Hematopoietic multipotent progenitor cell treated with erythropoietin and hydrocortisone succinate and interleukin-3 and kit ligand, for 6 days (in vitro differentiated cells): ENCODE data around the gene SSH2.
A peak's percentile ranks its signal among the peaks of the same experiment; 100 is the strongest.
"Not testable (repeated sequence)": the region's sequence is repeated elsewhere in the genome, so short reads cannot be mapped to it uniquely, and the experiment has no call there.

Experiments
- DNase-seq: peaks from one replicate; pipeline ENCODE4 v3.0.0-alpha.2; 2015

The SSH2 gene

DNA sequence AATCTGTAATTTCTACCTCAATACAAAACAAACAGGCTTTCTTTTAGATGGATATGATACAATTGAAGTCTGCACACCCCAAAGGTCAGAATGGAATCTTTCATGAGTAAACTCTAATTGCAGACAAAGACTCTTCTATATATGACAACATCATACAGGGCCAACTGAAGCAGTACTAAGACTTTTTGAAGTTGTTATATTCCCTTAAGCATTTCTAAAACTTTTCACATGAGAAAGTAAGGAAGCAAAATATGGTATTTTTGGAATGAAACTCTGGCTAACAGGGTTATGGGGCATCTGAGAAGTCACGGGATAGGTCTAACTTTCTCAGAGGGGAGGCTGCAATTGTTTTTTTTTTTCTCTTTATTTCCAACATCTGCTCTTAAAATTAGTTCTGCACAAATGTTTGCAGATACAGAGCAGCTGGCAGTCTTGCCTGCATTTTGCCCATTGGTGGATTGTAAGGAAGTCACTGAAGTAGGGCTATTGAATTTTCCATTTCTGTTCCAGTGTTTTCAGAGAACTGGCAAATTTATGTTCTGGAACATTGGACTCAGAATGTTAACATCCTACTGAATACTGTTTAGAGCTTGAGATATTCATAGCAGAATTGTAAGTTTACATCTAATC is 59.1 kb downstream of the SSH2 start:
- DNase-seq, result no peak

DNA sequence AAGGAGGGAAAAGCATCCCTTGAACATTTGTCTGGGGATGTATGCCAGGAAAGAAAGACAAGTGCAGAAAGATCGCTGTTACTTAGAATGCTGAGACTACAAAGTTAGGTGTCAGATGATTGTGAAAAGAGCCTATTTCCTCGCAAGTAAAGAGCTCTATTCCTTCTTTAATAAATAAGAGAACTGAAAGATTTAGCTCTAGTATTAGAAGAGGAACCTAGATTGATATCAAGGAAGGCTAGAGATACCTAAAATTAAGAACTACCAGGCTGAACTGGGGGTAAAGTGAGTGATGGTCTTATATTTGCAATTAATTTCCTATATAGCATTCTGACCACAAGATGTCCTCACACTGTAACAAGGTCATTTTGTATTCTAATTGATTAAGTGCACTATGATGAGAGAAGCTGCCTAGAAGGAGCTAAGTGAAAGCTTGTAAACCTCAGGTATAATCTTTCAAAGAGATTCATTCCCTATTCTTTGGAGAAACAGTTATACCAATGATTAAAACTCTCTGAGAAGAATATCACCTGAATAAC is 62.3 kb downstream of the SSH2 start:
- peak; percentile 24 for DNase-seq

DNA sequence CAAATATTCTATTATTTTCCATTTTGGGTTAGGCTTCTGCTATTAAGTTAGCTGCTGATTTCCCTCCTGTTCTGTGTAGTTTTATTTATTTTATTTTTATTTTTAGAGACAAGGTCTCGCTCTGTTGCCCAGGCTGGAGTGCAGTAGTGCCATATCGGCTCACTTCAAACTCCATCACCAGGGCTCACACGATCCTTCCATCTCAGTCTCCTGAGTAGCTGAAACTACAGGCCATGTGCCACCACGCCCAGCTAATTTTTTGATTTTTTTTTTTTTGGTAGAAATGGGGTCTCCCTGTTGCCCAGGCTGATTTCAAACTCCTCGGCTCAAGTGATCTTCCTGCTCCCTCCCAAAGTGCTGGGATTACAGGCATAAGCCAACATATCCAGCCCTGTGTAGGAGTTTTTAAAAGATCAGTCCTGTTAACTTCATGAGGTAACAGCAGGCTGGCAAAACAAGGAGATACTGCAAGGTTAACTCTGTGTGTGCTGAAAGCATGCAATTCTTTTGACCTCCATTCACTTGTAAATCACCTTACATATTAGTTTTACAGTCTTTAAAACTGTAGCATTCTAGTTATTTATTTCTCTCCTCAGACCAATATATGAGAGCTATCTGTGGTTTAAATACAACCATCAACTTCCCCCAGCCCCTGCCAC is 63.2 kb downstream of the SSH2 start:
- DNase-seq, result no peak

DNA sequence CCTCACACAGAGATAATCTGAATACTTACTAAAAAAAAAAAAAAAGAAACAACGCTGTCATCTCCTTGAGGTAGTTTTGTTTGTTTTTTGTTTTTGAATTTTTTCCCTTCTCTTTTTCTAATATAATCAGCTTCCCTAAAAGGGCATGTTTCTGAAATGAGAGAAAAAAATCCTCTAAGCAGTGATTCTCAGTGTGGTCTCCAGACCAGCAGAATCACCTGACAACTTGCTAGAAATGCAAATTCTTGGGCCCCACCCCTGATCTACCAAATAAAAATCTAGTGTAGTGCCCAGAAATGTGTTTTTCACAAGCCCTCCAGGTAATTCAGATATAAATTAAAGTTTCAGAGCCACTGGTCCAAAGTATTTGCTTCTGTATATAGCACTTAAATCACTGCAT is 65.4 kb downstream of the SSH2 start:
- no peak for DNase-seq

DNA sequence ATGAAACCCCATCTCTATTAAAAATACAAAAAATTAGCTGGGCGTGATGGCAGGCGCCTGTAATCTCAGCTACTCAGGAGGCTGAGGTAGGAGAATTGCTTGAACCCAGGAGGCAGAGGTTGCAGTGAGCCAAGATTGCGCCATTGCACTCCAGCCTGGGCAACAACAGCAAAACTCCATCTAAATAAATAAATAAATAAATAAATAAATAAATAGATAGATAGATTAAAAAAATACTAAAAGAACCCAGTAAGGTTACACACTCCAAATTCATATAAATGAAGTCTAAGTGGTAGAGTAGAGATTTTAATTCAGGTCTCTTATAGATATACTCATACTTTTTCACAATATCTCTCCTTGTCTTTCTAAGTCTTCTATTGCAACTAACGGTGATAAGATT is 65.9 kb downstream of the SSH2 start:
- DNase-seq, result not testable (repeated sequence)

DNA sequence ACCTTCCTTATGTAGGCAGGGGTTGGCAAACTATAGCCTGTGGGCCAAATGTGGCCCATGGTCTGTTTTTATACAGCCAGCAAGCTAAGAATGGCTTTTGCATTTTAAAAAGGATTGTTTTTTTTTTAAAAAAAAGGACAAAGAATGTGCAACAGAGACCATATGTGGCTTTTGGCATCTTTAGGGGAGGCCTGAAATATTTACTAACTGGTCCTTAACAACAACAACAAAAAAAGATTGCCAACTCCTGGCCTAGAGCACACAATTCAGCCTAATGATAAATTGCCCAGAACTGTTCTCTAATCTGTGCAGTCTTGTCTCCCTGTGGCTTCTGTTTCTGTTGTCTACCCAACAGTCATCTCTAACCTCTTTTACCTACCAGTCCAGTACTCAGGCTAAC is 67.1 kb downstream of the SSH2 start:
- no peak for DNase-seq

DNA sequence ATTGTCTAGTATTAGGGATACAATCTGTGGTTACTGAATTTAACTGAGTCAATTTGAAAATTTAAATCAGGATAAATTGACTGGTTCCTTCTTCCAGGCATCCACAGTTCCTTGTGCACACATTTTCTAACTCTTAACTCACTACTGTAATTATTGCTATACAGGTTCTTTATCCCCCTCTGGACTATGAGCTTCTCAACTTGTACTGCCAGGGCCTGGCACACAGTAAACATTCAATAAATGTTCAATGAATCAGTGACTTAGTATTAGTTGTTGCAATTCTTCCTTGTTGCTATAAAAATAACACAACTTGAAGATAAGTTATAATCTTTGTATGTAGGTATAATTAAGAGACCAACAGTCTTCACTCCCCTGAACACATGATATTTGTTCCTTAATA is 67.9 kb downstream of the SSH2 start:
- DNase-seq, result no peak

DNA sequence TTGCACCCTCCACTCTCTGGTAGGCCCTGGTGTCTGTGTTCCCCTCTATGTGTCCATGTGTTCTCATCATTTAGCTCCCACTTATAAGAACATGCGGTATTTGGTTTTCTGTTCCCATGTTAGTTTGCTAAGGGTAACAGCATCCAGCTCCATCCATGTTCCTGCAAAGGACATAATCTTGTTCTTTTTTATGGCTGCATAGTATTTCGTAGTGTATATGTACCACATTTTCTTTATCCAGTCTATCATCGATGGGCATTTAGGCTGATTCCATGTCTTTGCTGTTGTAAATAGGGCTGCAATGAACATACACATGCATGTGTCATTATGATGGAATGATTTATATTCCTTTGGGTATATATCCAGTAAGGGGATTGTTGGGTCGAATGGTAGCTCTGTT is 70.6 kb downstream of the SSH2 start:
- not testable (repeated sequence) for DNase-seq

DNA sequence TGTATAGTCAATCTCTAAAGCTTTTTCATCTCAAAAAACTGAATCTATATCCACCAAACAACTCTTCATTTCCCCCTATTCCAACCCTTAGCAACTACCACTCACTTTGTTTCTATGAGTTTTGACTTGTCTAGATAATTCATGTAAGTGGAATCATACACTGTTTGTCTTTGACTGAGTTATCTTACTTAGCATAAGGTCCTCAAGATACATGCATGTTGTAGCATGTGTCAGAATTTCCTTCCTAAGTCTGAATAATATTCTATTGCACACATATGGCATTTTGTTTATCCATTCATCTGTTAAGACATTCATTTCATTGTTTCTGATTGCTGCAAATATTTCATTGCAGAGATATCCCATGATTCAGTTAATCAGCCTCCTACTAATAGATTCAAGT is 72.2 kb downstream of the SSH2 start:
- DNase-seq, result no peak

DNA sequence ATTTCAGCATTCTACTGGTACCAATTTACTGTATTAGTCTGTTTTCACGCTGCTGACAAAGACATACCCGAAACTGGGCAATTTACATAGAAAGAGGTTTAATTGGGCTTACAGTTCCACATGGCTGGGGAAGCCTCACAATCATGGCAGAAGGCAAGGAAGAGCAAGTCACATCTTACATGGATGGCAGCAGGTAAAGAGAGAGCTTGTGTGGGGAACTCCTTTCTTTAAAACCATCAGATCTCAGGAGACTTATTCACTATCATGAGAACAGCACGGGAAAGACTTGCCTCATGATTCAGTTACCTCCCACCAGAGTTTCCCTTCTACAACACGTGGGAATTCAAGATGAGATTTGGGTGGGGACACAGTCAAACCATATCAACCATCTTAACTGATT is 72.9 kb downstream of the SSH2 start:
- not testable (repeated sequence) for DNase-seq

DNA sequence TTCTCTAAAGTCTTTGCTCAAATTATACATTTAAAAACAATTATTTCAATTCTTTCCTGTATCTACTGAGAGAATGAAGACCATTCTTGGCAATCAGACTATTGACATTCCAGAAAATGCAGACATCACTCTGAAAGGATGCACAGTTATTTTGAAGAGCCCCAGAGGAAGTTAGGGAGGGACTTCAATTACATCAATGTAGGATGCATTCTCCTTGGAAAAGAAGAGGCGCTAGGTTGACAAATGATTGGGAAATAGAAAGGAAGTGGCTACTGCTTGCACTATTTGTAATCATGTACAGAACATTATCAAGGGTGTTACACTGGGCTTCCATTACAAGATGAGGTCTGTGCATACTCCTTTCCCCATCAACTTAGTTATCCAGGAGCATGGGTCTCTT is 74.3 kb downstream of the SSH2 start:
- DNase-seq, result peak; percentile 24

DNA sequence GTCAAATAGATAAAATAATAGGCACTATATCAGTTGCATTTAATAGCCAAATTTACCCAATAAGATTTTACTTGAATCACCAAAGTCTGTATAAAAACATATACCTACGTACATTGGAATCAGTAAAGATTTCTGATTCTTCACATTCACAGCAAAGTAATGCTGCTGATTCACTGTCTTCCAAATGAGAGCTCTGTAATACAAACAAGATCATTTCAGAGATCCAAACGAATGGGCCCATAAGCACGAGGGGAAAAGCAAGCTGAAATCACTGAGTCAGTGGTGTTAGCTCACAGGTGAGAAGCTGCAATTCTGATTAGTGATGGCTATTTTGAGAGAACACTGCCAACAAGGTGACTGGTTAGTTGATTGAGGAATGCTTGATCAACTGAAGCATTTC is 81.3 kb downstream of the SSH2 start:
- DNase-seq, result no peak

DNA sequence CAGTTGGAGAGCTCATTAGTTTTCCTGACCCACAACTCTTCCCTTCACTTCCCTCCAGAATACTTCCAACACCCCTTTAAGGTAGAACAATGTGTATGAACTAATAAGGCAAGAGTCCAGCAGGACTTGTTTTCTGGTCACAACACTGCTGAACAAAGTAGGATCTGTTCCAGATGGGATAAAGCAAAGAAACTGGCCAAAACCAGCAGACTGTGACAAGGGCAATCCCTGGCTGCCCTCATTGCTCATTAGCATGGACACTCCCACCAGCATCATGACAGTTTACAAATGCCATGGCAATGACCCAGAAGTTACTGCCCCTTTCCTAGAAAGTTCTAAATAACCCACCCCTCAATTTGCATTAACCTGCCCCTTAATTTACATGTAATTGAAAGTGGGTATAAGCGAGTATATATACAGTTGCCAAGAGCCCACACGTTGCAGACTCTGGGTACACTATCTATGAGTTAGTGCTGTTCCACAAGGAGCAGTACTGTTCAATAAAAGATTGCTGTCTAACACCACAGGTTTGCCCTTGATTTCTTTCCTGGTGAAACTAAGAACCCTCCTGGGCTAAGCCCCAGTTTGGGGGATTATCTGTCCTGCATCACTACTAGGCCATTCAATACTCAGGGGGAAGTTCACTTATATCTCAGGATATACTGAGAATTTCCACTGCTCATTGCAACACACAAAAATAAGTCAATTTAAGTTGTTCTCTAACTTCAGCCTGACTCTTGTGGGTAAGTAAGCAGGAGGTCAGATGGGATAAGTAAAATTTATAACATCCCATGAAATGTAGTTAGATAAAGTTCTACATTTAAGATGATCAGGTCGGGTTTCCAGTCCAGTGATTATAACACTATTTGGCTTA is 82.3 kb downstream of the SSH2 start:
- no peak for DNase-seq

DNA sequence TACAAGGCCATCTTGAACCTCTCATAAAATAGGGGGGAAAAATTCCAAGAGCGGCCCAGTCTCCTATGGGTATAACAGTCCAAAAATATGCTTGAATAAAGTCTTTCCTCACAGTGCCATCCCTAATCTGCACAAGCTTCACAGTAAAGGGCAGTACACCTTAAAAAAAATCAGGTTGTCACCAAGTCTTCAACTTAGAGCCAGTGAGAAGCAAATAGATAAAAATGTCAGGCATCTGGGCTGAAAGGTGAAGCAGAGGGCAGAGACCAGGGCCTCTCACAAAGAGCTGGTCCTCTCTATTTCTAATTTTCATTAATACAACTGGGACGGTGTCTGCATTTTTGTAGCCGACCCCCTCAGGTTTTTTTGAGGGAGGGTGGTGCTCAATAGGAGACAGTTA is 82.9 kb downstream of the SSH2 start:
- DNase-seq, result no peak

DNA sequence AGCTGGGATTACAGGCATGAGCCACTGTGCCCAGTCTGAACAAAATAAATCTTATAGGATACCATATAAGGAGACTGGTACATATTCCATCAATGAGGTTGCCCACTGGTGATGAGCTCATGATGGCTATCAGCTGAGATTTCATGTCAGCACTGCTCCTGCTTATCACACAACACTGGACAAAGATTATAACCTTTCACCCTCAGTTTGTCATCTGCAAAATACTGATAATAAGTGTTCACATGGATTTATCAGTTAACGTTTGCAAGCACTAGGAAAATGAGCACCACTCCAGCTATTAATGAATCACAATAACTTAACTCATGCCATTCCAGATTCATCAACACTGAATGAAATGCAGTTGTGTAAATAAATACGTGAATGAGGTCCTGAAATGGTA is 83.7 kb downstream of the SSH2 start:
- DNase-seq, result peak; percentile 23

DNA sequence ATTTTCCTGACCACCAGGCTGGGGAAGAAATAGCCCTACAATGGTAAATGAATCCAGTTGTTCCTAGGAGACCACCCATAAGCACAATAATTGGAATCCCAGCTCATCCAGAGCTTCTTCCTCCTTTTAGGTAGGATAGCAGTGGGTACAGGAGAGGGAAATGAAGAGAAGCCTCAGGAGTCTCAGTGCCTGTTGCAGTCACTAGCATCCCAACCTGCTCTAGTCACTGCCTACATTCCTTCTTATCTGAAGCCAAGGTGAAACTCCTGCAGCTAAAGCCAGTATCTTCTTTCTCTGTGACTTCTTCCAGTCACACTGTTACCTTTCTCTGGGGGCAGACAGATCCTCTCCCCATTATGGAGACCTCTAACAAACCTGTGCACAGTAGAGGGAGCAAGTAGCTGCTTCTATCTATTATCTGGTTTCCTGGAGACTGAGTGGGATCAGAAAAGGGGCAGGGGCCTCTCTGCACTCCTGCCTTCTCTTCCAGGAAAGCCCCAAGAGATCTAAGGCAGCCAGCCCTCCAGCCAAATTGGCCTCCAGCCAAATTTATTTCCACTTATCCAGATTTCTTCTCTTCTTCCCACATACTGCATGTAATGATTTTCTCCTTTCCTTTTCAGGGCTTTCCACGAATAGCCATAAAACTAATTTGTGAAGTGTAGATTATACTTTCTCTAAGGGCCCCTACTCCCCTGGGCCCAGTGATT is 85.5 kb downstream of the SSH2 start:
- peak; percentile 12 for DNase-seq

DNA sequence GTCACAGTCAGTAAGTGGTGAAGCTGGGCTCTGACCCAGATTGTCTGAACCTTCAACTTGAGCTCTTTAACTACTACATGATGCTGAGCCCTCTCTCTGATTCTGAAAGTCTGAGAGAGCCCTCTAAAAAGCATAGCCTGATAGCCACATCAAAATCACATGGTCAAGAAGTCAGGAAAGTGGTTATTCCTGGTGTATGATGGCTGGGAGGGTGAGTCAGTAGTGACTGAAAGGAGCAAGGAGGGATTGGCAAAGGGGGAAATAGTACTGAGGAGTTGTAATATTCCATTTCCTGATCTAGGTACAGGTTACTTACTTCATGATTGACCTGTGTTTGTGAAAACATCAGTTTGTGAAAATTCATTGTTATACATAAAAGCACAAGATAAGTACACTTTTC is 89.1 kb downstream of the SSH2 start:
- DNase-seq, result no peak

DNA sequence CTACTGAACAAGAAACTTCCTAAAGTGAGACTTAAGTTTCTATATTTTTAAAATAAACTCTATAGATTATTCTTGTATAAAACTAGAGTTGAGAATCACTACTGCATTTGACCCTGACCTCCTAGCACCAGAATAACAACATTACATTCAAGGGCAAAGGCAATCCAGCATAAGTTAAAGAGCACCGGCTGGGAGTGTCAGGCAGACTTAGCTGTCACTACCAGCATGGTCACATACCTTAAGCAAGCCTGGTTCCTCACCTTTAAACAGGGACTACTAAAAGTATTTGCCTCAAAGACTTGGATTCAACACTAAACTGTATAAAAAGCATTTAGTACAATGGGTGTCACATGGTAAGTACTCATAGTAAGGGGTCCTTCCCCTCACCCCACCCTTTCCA is 90.4 kb downstream of the SSH2 start:
- no peak for DNase-seq

DNA sequence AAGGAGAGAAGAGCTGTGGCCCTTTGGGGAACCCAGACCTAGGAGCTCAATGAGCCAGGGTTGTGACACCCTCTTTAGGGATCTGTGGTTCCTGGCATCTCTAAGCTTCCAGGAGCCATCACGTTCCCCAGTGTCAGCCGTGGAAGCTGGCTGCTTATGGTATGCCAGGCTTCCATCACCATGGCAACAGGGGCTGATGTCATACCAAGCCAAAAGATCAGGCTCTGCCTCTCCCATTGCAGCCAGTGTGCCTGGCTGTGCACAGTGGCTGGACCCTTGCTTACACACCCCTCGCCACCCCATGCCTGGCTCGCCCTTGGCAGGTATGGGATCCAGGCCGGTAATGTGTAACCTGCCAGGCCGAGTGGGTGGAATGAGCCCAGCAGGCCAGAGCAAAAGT is 91.1 kb downstream of the SSH2 start:
- DNase-seq, result no peak

DNA sequence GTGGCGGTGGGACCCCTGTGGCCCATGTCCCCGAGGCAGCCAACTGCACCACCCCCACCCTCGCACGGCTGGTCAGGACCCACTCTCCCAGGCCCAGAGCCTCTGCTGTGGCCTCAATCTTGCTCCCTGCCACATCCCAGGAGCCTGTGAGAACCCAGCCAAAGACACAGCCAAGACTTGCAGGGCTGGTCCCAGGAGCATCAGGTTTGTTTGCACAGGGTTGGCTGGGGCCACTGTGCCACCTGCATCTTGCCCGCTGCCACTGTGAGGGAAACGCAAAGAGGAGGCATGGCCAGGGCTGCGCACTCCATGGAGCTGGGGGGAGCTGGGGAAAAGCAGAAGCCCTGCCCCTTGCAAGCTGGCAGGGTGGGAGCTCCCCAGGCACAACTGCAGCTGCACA is 92.5 kb downstream of the SSH2 start:
- DNase-seq, result no peak

DNA sequence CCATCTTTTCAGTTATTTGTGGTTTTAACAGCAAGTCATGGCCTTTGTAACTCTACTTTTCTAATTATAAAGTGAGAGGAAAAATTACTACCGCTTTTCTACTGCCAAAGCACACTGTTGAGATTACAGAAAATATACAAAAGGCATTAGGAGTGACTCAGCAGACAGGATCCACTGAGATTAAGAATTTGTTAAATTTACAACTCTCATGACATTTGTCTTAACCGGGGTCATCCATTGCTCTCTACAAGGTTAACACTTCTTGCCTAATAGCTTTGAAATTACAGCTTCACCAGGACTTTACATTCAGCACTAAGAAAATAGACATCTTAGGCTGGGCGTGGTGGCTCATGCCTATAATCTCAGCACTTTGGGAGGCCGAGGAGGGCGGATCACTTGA is 93.4 kb downstream of the SSH2 start:
- DNase-seq, result peak; percentile 53

DNA sequence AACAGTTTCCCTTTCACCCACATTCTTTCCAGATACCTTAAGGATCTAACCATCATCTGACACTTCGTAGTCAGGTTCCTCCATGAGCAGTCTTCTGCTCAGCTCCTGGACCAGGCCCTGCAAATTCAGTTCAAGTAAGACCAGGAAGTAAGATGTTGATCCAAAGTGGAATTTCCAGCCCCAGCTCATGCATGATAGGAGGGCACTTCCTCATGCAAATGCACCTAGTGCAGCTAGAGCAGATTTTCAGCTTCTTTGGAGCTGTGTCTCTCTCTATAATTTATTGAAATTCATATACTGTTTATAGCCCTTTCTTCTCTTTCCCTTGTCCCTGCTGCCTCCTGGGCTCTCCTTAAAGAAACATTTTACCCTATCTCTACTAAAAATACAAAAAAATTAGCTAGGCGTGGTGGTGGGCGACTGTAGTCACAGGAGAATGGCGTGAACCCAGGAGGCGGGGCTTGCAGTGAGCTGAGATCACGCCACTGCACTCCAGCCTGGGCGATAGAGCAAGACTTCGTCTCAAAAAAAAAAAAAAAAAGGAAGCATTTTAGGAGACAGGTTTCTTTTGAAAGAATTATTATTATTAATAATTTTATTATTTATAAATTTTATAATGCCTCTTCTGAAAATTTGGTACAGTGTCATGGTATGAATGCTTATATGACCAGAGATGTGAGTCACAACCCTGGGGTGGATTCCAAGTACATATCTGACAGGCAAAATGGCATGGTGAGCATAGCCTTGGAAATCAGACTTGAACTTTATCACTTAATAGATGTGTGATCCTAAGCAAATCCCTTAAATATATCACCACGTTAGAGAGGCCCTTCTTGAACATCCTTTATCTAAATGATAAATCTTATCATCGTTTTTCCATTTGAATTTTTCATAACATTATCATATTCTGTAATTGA is 94.3 kb downstream of the SSH2 start:
- peak; percentile 14 for DNase-seq
